Right kidney (tissue), 9 donors: ENCODE results near the gene PLA2G2A.
"Not testable (repeated sequence)": the region's sequence is repeated elsewhere in the genome, so short reads cannot be mapped to it uniquely, and the experiment has no call there.

Source experiments
- DNase-seq: peaks from one replicate; pipeline ENCODE4 v3.0.0-alpha.2; 2016
- long read RNA-seq, 8 donors: transcript quantifications; one replicate each; lab custom pipeline, GENCODE V29; 2026

PLA2G2A gene, protein sequence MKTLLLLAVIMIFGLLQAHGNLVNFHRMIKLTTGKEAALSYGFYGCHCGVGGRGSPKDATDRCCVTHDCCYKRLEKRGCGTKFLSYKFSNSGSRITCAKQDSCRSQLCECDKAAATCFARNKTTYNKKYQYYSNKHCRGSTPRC
- long read RNA-seq, donor 1, partial matches to known transcripts: 0 of 1 reads
- long read RNA-seq, donor 1, other reads (novel, unspliced or antisense): 0 of 1 reads
- long read RNA-seq, donor 2: 0 reads
- long read RNA-seq, donor 3: 0 reads
- long read RNA-seq, donor 4: 0 reads
- long read RNA-seq, donor 5: 0 reads
- long read RNA-seq, donor 6: 0 reads
- long read RNA-seq, donor 7: 0 reads
- long read RNA-seq, donor 8: 0 reads

- no peak for DNase-seq
These were observed at the start of gene PLA2G2A for GRCh38 chr1:19979494-19979977. TSS of gene PLA2G2A (minus strand) at chr1:19979618. CDS start at chr1:19978773, 845 bp downstream.

DNA sequence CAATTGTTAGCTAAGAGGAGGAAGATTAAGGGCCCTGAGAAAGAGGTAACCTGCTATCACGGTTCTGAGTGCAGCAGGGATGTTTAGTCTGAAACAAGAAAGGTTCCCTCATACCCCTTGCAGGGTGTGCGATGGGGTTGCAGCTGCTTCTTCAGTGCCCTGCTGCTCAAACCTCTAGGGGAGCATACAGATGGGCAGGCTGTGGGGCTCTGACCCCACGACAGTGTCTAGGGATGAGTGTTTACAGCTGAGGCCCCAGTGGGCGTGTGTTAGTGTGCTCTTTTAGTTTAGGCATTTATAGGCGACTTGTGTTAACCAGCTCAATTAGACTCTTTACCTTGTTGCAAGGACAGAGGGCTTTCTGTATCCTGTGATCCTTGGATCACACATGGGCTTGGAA, 49.3 kb upstream of the PLA2G2A start:
- no peak for DNase-seq

- no peak for DNase-seq
These were observed 48.7 kb upstream of the PLA2G2A start for GRCh38 chr1:20028125-20028524.

GRCh38 chr1:20017741-20018140, 38.3 kb upstream of the PLA2G2A start:
- no peak for DNase-seq

- DNase-seq: no peak
These were observed 34.7 kb upstream of the PLA2G2A start for GRCh38 chr1:20014153-20014552.

DNA sequence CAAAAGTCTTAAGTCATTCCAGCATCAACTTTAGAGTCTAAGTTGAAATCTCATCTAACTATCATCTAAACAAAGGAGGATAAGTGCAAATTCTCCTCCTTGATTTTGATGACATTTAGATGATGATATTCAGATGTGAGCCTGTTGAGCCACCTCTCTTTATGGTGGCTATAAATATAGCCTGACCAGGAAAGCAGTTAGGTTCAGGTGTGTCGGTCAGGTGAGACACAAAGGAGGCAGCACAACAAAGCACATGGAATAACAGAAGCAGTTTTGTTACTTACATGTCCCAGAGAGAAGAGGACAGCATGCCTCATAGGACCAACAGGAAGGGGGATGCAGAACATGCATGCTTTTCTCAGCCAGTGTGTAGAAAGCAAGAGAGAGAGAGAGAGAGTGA, 30.6 kb upstream of the PLA2G2A start:
- DNase-seq: no peak

DNA sequence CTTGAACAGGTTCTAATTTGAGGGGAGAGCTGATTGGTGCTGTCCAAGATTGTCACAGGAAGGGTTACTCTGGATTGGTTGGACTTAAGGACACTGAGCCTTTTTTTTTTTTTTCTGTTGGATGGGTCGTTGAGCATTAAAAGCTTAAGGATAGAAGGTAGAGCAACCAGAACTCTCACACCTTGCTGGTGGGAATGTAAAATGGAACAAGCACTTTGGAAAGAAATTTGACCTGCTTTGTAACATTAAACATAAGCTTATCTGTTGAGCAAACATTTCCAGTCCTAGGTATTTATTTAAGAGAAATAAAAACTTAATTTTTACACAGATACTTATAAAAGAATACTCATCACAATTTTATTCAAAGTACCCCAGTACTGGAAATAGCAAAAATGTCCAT, 29.8 kb upstream of the PLA2G2A start:
- DNase-seq: no peak

DNA sequence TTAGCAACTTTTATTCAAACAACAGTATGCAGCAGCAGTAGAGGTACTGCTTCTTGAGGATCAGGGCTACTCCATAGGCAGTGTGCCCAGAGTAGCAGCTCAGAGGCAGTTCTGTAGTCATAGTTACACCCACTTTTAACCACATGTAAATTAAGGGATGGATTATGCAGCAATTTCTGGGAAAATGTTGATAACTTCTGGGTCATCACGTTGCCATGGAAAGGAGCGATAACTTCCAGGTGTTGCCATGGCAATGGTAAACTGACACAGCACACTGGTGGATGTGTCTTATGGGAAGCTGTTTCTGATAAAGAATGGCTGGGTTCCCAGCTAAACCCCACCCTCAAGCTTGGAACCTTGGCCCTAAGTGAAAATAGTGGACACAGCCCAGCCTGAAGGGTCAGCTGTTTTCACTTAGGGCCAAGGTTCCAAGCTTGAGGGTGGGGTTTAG, 29.0 kb upstream of the PLA2G2A start:
- DNase-seq: no peak

DNA sequence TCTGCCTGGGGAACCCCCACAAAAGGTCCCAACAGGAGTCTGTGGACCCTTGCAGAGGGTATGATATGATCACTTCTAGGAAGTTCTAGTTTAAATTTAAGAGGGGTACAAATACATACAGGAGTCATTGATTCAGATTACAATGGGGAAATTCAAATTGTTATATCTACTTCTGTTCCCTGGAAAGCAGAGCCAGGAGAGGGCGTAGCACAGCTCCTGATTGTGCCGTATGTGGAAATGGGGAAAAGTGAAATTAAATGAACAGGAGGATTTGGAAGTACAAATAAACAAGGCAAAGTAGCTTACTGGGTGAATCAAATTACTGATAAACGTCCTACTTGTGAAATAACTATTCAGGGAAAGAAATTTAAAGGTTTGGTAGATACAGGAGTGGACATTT, 19.4 kb upstream of the PLA2G2A start:
- not testable (repeated sequence) for DNase-seq

- DNase-seq: no peak
These were observed 11.3 kb upstream of the PLA2G2A start for GRCh38 chr1:19990689-19991088.

DNA sequence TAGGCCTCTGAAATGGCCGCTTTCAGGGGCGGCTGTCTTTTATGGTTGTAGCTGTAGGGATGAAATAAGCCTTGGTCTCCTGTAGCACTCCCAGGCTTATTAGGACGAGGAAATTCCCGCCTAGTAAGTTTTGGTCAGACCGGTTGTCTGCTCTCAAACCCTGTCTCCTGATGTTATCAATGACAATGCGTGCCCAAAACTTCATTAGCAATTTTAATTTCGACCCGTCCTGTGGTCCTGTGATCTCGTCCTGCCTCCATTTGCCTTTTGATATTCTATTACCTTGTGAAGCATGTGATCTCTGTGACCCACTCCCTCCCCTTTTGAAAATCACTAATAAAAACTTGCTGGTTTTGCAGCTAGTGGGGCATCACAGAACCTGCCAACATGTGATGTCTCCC, 10.8 kb upstream of the PLA2G2A start:
- DNase-seq: not testable (repeated sequence)

GRCh38 chr1:19988267-19989006, 9.0 kb upstream of the PLA2G2A start:
- no peak for DNase-seq

- DNase-seq: no peak
These were observed 8.3 kb upstream of the PLA2G2A start for GRCh38 chr1:19987719-19988118.

GRCh38 chr1:19984409-19985016, 5.1 kb upstream of the PLA2G2A start:
- DNase-seq: not testable (repeated sequence)

DNA sequence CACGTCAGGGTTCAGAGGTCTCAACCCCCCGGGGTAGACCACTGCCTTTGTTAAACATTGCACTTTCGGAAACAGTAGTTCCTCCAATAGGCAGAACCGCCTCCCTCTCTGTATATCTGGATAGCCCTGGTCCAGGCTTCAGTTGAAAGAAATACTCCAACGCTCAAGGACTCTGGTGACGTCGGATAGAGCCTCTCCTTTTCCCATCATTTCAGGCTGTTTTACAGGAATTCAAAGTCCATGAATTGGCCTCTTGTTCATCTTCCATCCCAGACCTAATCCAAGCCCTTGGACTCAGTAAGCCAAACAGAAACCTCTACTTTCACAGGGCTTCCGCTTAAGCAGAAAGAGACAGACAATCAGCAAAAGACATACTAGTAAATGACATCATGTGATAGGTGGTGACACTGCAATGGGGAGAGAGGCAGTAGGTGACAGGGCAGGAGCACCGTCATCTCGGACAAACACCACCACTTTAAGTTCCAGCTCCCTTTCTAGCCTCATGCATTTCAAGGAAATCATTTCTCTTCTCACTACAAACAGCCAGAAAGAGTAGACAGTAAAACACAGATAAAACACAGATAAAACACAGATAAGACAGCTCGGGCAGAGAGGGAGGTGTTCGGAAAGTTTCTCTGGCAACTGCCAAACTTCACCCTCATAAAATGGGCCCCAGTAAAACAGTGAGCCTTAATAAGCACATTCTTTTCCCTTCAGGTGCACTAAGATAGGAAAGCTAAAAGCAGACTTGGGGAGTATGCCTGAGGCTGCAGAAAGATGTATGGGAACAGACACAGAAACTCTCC, 2.3 kb upstream of the PLA2G2A start:
- no peak for DNase-seq

GRCh38 chr1:19981170-19981506, 1.7 kb upstream of the PLA2G2A start:
- DNase-seq: no peak

DNA sequence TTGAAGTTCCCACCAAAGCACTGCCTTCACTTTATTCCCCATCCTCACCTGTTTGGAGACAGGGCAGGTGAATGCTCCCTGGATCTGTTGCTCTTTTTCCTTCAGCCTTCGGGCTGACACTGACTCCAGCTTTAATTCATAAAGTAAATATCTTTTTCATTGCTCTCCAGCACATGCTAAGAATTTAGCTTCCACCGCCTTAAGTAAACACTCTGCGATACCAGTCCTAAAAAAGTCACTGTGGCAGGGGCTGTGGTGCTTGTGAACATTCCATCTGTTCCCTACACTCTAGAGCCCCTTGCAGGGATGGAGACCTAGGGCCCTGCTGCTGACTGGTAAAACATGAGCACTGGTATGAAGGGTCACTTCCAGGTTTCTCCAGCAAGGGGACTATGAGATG, 896 bp upstream of the PLA2G2A start:
- DNase-seq: no peak

- DNase-seq: no peak
These were observed 1.3 kb downstream of the PLA2G2A start for GRCh38 chr1:19978143-19978542.

GRCh38 chr1:19976317-19977003, 3.0 kb downstream of the PLA2G2A start:
- no peak for DNase-seq

- no peak for DNase-seq
These were observed 3.8 kb downstream of the PLA2G2A start for GRCh38 chr1:19975423-19976193.

DNA sequence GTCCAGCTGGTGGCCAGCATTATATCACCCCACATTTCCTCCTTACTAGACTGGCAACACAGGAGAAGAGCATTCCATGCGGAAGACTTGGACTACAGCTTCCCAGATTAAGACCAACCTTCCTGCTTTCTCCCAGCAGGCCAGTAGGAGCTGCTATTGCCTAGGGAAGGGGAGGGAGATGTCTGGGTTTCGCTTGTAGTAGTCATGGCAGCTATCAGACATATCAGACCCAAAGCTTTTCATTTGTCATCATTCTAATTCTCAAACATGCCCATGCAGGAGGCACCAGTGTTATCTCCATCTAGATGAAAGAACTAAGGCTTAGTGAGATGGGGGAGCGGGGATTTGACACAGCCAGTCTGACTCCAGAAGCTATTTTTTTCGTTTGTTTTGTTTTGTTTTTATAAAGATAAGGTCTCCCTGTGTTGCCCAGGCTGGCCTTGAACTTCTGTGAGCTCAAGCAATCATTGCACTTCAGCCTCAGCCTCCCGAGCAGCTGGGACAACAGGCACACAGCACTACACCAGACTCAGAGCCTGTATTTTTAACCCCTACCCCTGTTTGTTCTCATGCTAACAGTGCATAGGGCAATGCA, 4.5 kb downstream of the PLA2G2A start:
- no peak for DNase-seq
